SK-N-SH (cell line): Measurements from ENCODE around the gene EPB41L4A. TPM values are rescaled to one million over a fixed set of nuclear protein-coding genes. Genes with fewer than 3 reads are reported as not detected.

Experiments
- CTCF ChIA-PET: fragments of 300-600, 350-600 bp; formaldehyde crosslinking; extraction: SDS; loops from one replicate; lab custom pipeline; 2021; lab: Yijun Ruan, JAX
- POLR2A ChIA-PET: fragments of 350-600 bp; sonication (Branson Sonifier 250); formaldehyde crosslinking; extraction: SDS; loops from one replicate; lab custom pipeline; 2020; ENCODE audit warnings: antibody characterized with exemption, inconsistent platforms; lab: Yijun Ruan, JAX
- DNase-seq: peaks from one replicate; pipeline ENCODE4 v3.0.0; 2012
- H2AFZ ChIP-seq: fragments of 200-600 bp; sonication (generic); 2 replicates; pipeline ENCODE4 v1.8.1; 2016; ENCODE audit warnings: antibody characterized with exemption, mild to moderate bottlenecking, low read depth
- H3F3A ChIP-seq: fragments of 200-600 bp; sonication (generic); replicated peaks from 2 replicates; pipeline ENCODE3; 2016; ENCODE audit warnings: antibody characterized with exemption, mild to moderate bottlenecking; ENCODE audit not compliant: insufficient read depth
- H3K27ac ChIP-seq, 2 experiments: fragments of 200-500 bp in 1 of 2; fragments of 200-600 bp in 1 of 2; sonication (Bioruptor generic) in 1 of 2; sonication (generic), shearing (Covaris generic) in 1 of 2; 2 replicates each; pipeline versions ENCODE4 v1.5.1 to v1.6.1; 2014 to 2016; ENCODE audit warnings: low read depth in 2 of 2, inconsistent platforms in 1 of 2, low read length in 1 of 2, mild to moderate bottlenecking in 1 of 2, mixed read lengths in 1 of 2
- H3K27me3 ChIP-seq: fragments of 200-600 bp; sonication (generic), shearing (Covaris generic); 2 replicates; pipeline ENCODE4 v1.6.1; 2016; ENCODE audit warnings: mixed run types; ENCODE audit not compliant: insufficient read depth
- H3K36me3 ChIP-seq, 2 experiments: fragments of 200-500 bp in 1 of 2; fragments of 200-600 bp in 1 of 2; sonication (Bioruptor generic) in 1 of 2; sonication (generic) in 1 of 2; replicated peaks in 1 of 2; 2 replicates each; pipeline versions ENCODE3 to v1.5.1; 2014 to 2016; ENCODE audit warnings: low read length in 1 of 2, mild to moderate bottlenecking in 1 of 2; ENCODE audit not compliant: insufficient read depth in 2 of 2, control insufficient read depth in 1 of 2
- H3K4me1 ChIP-seq, 2 experiments: fragments of 200-500 bp in 1 of 2; fragments of 200-600 bp in 1 of 2; sonication (Bioruptor generic) in 1 of 2; sonication (generic), shearing (Covaris generic) in 1 of 2; 2 replicates each; pipeline versions ENCODE4 v1.5.1 to v1.6.1; 2014 to 2016; ENCODE audit warnings: low read depth in 1 of 2, low read length in 1 of 2, mixed run types in 1 of 2; ENCODE audit not compliant: insufficient read depth in 2 of 2, control insufficient read depth in 1 of 2
- H3K4me2 ChIP-seq: fragments of 200-600 bp; sonication (generic), shearing (Covaris generic); 2 replicates; pipeline ENCODE4 v1.6.1; 2017; ENCODE audit warnings: mixed run types
- H3K4me3 ChIP-seq, 2 experiments: fragments of 200-500 bp in 1 of 2; fragments of 200-600 bp in 1 of 2; sonication (Bioruptor generic) in 1 of 2; sonication (generic), shearing (Covaris generic) in 1 of 2; 2 replicates each; pipeline versions ENCODE4 v1.5.1 to v1.8.1; 2014 to 2016; ENCODE audit warnings: low read depth in 2 of 2, inconsistent platforms in 1 of 2, low read length in 1 of 2, mild to moderate bottlenecking in 1 of 2, mixed read lengths in 1 of 2, moderate library complexity in 1 of 2
- H3K79me2 ChIP-seq: fragments of 200-600 bp; sonication (generic); 2 replicates; pipeline ENCODE4 v1.8.1; 2017; ENCODE audit warnings: mild to moderate bottlenecking; ENCODE audit not compliant: insufficient read depth
- H3K9ac ChIP-seq: fragments of 200-600 bp; sonication (generic); 2 replicates; pipeline ENCODE4 v1.6.1; 2017; ENCODE audit warnings: mixed run types
- H3K9me2 ChIP-seq: fragments of 200-600 bp; sonication (generic); 2 replicates; pipeline ENCODE4 v1.6.1; 2017; ENCODE audit warnings: mixed run types
- H3K9me3 ChIP-seq: fragments of 200-600 bp; sonication (generic); 2 replicates; pipeline ENCODE4 v1.6.1; 2017; ENCODE audit warnings: mixed run types, mild to moderate bottlenecking, moderate library complexity
- H4K20me1 ChIP-seq: fragments of 200-600 bp; sonication (generic); 2 replicates; pipeline ENCODE4 v1.6.1; 2017; ENCODE audit warnings: mild to moderate bottlenecking, mixed run types; ENCODE audit not compliant: insufficient read depth
- CTCF ChIP-seq: fragments of 200-600 bp; sonication (generic); IDR thresholded peaks from 2 replicates; pipeline ENCODE4 v1.6.1; 2017; ENCODE audit warnings: antibody characterized with exemption, mild to moderate bottlenecking, moderate library complexity
- EZH2phosphoT487 ChIP-seq: fragments of 200-600 bp; sonication (generic); IDR thresholded peaks from 2 replicates; pipeline ENCODE4 v1.6.1; 2017; ENCODE audit warnings: low read depth, mixed run types, mild to moderate bottlenecking, antibody characterized with exemption, moderate library complexity, borderline replicate concordance
- FOSL2 ChIP-seq: IDR thresholded peaks from 2 replicates; pipeline ENCODE4 v1.4.0; 2012; ENCODE audit warnings: low read depth, mild to moderate bottlenecking, moderate library complexity, borderline replicate concordance
- FOXJ3 ChIP-seq: sonication (generic); formaldehyde crosslinking; IDR thresholded peaks from 2 replicates; pipeline ENCODE4 v1.5.1; 2020; ENCODE audit warnings: mild to moderate bottlenecking, missing genetic modification reagents
- GABPA ChIP-seq: IDR thresholded peaks from 2 replicates; pipeline ENCODE4 v1.4.0; 2012; ENCODE audit warnings: low read depth, mild to moderate bottlenecking
- GATA2 ChIP-seq: sonication (generic); formaldehyde crosslinking; IDR thresholded peaks from 2 replicates; pipeline ENCODE4 v1.5.0; 2020; ENCODE audit warnings: mild to moderate bottlenecking, missing genetic modification reagents
- JUND ChIP-seq: IDR thresholded peaks from 2 replicates; pipeline ENCODE4 v1.4.0; 2012
- MAX ChIP-seq: IDR thresholded peaks from 2 replicates; pipeline ENCODE4 v1.4.0; 2012; ENCODE audit warnings: low read depth
- NRF1 ChIP-seq: IDR thresholded peaks from 2 replicates; pipeline ENCODE4 v1.6.1; 2012; ENCODE audit warnings: low read depth, mild to moderate bottlenecking, low read length
- POLR2AphosphoS5 ChIP-seq: IDR thresholded peaks from 2 replicates; pipeline ENCODE4 v1.6.1; 2012; ENCODE audit warnings: low read depth, low read length
- RAD21 ChIP-seq: IDR thresholded peaks from 2 replicates; pipeline ENCODE4 v1.6.1; 2012; ENCODE audit warnings: mild to moderate bottlenecking, low read length
- RCOR1 ChIP-seq: fragments of 150-350 bp; IDR thresholded peaks from 2 replicates; pipeline ENCODE4 v1.6.1; 2017; ENCODE audit warnings: antibody characterized with exemption, low read length
- RXRA ChIP-seq: IDR thresholded peaks from 2 replicates; pipeline ENCODE4 v1.4.0; 2012; ENCODE audit warnings: low read depth, mild to moderate bottlenecking, borderline replicate concordance
- SMC3 ChIP-seq: IDR thresholded peaks from 2 replicates; pipeline ENCODE4 v1.6.1; 2012; ENCODE audit warnings: low read depth, low read length, improper control_type of control experiment
- TAF1 ChIP-seq: IDR thresholded peaks from 2 replicates; pipeline ENCODE4 v1.6.1; 2012; ENCODE audit warnings: low read depth, mild to moderate bottlenecking, low read length, moderate library complexity, borderline replicate concordance
- TEAD4 ChIP-seq: IDR thresholded peaks from 2 replicates; pipeline ENCODE4 v1.4.0; 2012; ENCODE audit warnings: mild to moderate bottlenecking, borderline replicate concordance; ENCODE audit not compliant: insufficient read depth
- USF2 ChIP-seq: fragments of 150-350 bp; IDR thresholded peaks from 2 replicates; pipeline ENCODE4 v1.6.1; 2017; ENCODE audit warnings: antibody characterized with exemption, low read length, low read depth, borderline replicate concordance
- YY1 ChIP-seq: IDR thresholded peaks from 2 replicates; pipeline ENCODE4 v1.4.0; 2012; ENCODE audit warnings: low read depth, mild to moderate bottlenecking
- WGBS: methylation state at CpG from one replicate; pipeline ENCODE4 v1.1.6; 2017; ENCODE audit warnings: low lambda C conversion rate; 5-methylcytosine and 5-hydroxymethylcytosine counted together
- polyA plus RNA-seq, 3 experiments: library from polyadenylated mRNA; depleted of rRNA; stranded (reverse); fragments of >200 nt; gene quantifications; 2 replicates each; pipeline ENCODE4 v1.2.3, GENCODE V29; 2012
- TF ChIP-seq, protein P1 (sequence below): IDR thresholded peaks from 2 replicates; pipeline ENCODE4 v1.6.1; 2012; ENCODE audit warnings: mild to moderate bottlenecking, low read depth, low read length, moderate library complexity

The EPB41L4A gene
- polyA plus RNA-seq, 1 of the 3 experiments (the other 2 are of a cell fraction): 0.07 TPM

DNA sequence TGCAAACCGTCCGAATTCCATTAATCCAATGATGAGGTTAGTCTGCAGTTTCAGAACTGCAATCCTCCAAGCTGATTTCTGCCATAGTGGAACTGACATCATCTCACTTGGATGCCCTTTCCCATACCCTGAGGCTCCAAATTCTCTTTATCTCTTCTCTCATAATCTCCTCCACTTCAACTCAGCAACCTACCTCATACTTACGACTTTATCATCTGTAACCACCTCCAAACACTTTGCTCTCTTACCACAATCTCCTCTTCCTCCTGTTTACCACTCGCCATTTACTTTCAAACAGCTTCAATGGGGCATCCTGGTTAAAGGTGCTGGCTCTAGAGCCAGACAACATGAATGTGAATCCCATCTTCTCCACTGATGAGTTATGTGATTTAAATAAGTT lies 223.2 kb downstream of the EPB41L4A start (continued):
- TF ChIP-seq, protein P1, sequence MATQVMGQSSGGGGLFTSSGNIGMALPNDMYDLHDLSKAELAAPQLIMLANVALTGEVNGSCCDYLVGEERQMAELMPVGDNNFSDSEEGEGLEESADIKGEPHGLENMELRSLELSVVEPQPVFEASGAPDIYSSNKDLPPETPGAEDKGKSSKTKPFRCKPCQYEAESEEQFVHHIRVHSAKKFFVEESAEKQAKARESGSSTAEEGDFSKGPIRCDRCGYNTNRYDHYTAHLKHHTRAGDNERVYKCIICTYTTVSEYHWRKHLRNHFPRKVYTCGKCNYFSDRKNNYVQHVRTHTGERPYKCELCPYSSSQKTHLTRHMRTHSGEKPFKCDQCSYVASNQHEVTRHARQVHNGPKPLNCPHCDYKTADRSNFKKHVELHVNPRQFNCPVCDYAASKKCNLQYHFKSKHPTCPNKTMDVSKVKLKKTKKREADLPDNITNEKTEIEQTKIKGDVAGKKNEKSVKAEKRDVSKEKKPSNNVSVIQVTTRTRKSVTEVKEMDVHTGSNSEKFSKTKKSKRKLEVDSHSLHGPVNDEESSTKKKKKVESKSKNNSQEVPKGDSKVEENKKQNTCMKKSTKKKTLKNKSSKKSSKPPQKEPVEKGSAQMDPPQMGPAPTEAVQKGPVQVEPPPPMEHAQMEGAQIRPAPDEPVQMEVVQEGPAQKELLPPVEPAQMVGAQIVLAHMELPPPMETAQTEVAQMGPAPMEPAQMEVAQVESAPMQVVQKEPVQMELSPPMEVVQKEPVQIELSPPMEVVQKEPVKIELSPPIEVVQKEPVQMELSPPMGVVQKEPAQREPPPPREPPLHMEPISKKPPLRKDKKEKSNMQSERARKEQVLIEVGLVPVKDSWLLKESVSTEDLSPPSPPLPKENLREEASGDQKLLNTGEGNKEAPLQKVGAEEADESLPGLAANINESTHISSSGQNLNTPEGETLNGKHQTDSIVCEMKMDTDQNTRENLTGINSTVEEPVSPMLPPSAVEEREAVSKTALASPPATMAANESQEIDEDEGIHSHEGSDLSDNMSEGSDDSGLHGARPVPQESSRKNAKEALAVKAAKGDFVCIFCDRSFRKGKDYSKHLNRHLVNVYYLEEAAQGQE: no peak
- no peak for TF ChIP-seq TEAD4
- TF ChIP-seq CTCF: no peak
- TF ChIP-seq RCOR1: no peak
- TF ChIP-seq GATA2: no peak
- TF ChIP-seq FOXJ3: no peak

DNA sequence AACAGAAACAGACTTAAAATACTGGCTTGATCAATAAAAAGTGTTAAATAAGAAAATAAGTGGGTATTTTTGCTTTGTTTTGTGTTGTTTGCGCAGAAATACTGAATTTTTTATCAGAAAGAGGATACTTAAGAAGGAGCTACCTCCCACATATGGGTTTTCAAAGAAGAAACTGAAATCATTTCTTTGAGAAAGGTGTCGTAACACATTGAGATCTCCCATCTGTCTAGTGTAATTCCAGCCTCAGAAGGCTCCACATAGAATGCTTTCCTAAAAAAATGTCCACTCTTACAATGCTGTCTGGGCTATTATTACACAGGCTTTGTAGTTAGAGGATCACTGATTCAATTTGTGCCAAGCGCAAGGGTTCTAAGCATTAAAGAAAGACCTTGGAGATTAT lies 226.2 kb downstream of the EPB41L4A start:
- H3K9me3 ChIP-seq: no peaks in the 10 kb centered on the region
- H3K27ac ChIP-seq: no peak overlapping the region
- CTCF ChIA-PET: interaction anchor here (1.0 to 1.2 kb wide), 3 partner anchors 13 to 228 kb away, joined by 3 to 7 read pairs (median 3); no protein-coding TSS in a partner anchor
- H3K27me3 ChIP-seq: peaks cover 4% of the 10 kb centered on the region; the same call in 1 of the 2 replicates
- no peaks in the 10 kb centered on the region for H3K36me3 ChIP-seq
- 73% methylated on average over 3 of the region's 3 CpGs for WGBS
- no peaks in the 10 kb centered on the region for H3F3A ChIP-seq
- H4K20me1 ChIP-seq: no peaks in the 10 kb centered on the region
- H2AFZ ChIP-seq: no peak overlapping the region
- H3K4me1 ChIP-seq: no peaks in the 10 kb centered on the region
- no peak for TF ChIP-seq RCOR1
- no peak for TF ChIP-seq TEAD4
- no peak for TF ChIP-seq FOXJ3
- TF ChIP-seq, protein P1: no peak
- TF ChIP-seq RAD21: no peak
- no peak for TF ChIP-seq SMC3
- TF ChIP-seq JUND: no peak
- no peak for TF ChIP-seq RXRA
- no peak for TF ChIP-seq POLR2AphosphoS5
- no peak for TF ChIP-seq FOSL2
- no peak for TF ChIP-seq MAX
- no peak for TF ChIP-seq EZH2phosphoT487
- TF ChIP-seq GABPA: no peak
- TF ChIP-seq NRF1: no peak
- TF ChIP-seq TAF1: no peak
- no peak for TF ChIP-seq USF2
- no peak for TF ChIP-seq YY1
- TF ChIP-seq, all 33 proteins: peak for 0
- Histone ChIP-seq H3K9me2 (no peaks in the 10 kb centered on the region), H3K4me3 (no peak overlapping the region), H3K9ac (no peak overlapping the region), H3K4me2 (no peak overlapping the region), H3K79me2 (no peaks in the 10 kb centered on the region)
- POLR2A ChIA-PET: no interaction called here
- DNase-seq: no peak
